Stimulated activated CD4-positive, alpha-beta T cell treated with anti-CD3 and anti-CD28 coated beads, Interleukin-1b, Interleukin-23, amount 100 ng/mL, for 4 hours (primary cell): ENCODE measurements around the gene THSD1.

Source experiments
- DNase-seq, 2 donors: peaks; one replicate each; pipeline ENCODE4 v3.0.0-alpha.2; 2020; ENCODE audit warnings: low read depth in 2 of 2

The THSD1 gene, protein sequence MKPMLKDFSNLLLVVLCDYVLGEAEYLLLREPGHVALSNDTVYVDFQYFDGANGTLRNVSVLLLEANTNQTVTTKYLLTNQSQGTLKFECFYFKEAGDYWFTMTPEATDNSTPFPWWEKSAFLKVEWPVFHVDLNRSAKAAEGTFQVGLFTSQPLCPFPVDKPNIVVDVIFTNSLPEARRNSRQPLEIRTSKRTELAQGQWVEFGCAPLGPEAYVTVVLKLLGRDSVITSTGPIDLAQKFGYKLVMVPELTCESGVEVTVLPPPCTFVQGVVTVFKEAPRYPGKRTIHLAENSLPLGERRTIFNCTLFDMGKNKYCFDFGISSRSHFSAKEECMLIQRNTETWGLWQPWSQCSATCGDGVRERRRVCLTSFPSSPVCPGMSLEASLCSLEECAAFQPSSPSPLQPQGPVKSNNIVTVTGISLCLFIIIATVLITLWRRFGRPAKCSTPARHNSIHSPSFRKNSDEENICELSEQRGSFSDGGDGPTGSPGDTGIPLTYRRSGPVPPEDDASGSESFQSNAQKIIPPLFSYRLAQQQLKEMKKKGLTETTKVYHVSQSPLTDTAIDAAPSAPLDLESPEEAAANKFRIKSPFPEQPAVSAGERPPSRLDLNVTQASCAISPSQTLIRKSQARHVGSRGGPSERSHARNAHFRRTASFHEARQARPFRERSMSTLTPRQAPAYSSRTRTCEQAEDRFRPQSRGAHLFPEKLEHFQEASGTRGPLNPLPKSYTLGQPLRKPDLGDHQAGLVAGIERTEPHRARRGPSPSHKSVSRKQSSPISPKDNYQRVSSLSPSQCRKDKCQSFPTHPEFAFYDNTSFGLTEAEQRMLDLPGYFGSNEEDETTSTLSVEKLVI

DNA sequence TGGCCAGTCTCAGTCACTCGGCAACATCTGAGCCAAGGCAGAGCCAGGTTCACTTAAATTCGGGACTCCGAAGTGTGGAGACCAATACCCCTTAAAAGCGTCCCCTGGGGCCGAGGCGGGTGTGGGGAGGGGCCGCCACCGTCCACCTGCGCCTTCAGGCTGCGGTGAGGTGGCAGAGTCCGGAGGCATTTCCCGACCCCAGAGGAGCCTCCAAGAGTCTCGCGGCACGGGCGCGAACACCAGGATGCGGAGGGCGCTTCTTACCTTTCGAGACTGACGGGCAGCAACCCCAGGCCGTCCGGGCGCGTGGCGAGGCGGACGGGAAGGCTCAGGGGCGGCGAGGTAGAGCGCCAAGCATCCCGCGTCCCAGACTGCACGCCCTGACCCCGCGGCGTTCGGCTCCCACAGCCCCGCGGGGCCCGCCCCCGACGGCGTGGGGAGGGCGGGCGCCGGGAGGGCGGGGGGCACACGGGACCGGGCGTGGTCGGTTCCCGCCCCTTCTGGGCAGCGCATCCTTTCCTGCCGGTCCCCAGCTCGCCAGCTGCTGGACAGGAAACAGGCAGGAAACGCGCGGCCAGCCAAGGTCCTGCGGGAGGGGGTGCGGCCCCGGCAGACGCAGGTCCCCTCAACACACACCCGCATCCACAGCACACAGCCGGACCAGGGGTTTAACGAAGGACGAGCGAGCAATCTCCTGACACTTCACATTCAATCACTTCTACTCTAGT lies at the start of gene THSD1:
THSD1 (minus strand) TSS at position 406 of the 728 bp plus-strand sequence. CDS start 3,572 bp downstream, outside the sequence.
- DNase-seq, result no peak

DNA sequence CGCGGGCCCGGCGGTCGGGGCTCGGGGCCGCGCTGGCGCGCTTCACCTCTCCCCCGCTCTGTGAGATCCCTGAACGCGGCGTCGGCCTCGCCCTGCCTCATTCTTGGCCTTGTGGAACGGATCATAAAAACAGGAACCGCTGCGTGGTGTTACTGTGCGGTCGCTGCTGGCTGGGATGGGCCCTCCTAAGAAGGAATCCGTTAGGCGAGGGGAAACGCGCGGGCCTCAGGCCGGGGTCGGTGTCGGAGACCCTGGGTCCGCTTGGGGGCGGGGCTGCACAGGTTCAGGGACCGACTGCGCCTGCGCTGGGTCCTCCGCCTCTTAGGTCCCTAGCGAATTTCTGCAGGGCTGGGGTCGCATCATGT lies 49.7 kb upstream of the THSD1 start:
- peak; percentile 60 to 82 for DNase-seq

DNA sequence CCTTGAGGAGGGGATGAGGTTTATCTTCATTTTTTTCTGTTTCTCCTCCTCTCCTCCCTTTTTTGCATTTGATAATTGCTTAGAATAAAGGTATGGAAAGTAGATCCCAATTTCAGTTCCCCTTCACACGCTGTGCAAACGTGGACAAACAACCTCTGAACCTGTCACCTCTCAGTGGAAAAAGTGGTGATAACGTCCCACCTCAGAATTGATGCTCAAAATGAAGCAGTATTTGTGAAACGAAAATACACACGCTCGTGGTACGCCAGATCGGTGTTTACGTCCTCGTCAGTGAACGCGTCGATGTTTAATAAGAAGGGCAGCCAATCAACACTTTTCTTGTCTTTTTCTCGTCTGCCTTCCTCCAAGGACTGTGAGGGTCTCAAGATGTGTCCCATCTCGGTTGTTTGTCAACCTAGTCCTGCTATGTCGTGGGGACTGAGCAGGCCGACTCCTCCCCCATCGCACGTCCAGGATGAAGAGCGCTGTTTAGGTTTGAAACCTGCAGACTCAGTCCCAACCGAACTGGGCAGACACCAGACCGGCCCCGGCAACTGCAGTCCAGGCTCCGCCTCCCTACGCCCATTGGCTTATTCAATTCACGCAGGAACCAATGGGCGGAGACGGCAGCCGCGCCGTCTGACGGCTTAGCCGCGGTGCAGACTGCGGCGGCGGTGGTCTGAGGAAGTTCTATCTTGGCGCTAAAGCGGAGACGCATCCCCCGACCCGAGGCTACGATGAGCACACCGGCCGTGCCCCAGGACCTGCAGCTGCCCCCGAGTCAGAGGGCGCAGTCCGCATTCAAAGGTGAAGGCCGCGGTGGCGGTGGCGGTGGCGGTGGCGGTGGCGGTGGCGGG lies 49.1 kb upstream of the THSD1 start, which contains the start of gene CKAP2:
CKAP2 (plus strand) TSS at position 659 of the 857 bp plus-strand sequence; CDS start at position 738, 79 bp downstream.
- DNase-seq, result peak; percentile 84 to 86

DNA sequence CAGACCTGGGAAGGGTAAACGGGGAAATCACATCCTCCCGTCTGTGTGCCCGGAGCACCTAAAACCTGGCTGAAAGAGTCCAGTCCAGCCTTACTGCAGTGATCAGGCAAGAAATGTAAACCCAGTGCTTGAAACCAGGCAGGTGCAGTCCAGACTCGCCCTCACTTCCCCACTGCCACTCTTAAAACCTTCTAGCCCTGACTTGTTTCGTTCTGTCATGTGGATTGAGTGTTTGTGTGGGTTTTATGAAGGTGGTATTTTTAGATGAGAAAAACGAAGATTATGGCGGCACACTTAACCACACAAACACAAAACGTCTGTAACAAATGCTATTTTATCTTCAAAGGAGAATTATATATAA lies 48.5 kb upstream of the THSD1 start:
- no peak for DNase-seq

DNA sequence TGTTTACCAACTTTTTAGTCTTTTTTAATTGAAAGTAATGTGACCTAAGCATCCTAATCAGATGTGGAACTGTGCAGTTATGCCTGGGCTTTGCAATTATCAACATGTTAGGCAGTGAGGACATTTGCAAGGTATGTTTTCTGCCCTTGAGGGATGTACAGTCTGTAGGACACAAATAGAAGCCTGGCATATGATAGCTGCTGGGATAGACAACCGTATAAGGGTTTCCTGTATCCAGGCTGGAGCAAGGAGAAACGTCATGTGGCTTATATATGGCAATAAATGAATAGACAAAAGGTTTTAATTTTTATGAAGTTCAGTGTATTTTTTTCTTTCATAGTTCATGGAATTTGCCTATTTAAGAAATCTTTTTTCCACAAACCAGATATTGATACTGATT lies 46.5 kb upstream of the THSD1 start:
- no peak for DNase-seq

DNA sequence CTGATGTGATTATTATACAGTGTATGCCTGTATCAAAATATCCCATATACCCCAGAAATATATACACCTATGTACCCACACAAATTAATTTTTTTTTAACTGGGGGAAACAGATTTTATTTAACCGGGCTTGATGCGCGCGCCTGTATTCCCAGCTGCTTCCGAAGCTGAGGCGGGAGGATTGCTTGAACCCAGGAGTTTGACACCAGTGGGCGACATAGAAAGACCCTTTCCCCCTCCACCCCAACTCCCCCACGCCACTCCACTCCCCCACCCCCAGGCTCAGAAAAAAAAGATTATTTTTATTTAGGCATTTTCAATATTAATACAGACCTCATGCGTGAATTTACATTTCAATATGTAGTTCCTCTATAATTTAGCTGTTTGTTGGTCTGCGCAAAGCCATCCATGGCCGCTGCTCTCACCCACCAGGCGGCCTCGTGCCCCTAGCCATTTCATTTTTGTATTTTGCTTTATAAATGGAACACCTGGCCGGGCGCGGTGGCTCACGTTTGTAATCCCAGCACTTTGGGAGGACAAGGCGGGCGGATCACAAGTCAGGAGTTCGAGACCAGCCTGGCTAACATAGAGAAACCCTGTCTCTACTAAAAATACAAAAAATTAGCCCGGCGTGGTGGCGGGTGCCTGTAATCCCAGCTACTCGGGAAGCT lies 45.3 kb upstream of the THSD1 start:
- no peak for DNase-seq

DNA sequence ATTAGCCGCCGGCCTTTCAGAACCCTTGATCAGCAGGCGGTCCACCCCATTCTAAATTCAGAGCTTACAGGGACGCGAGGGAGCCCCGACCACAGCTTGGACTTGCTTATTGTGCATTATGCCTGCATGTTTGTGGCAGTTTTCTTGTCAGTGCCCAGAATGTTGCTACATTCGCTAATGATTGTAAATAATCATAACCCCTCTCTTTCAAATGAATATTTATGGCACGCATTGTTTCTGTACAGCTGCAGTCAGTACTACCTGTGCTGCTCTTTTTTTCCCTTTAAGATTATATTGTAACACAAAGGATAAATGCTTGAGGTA lies 44.8 kb upstream of the THSD1 start:
- no peak for DNase-seq

DNA sequence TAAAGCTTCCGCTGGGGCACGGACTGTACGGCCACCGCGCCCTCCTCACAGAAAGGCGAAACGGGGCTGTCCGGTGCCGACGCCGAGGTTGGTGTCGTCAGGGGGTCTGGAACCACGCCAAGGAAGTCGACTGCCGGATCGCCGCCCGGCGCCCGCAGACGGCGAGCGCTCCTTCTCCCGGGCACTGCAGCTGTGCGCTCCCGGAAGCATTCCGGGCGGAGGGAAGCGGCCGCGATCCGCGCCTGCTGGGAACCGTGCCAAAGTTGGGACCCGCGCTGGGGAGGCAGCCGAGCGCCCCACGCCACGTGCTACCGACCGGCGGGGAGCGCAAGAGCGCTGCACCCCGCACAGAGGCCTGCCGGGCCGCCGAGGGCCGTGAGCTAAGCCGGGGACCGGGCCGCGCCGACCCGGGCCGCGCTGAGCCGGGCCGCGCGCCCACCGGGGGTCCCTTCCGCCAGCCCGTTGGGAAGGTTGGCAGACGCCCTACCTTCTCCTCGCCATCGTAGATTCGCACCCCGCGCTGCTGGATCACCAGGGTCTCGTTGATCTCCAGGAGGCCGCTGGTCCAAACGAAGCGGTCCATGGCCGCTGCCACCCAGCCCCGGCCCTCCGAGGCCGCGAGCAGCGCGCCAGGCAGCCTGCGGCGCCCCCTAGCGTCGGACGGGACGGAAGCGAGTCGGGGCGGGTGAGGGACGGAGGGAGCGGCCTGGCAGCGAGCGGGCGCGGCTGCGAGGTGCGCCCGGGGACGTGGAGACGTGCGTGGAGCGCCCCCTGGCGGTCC lies 44.2 kb upstream of the THSD1 start, which contains the start of gene VPS36:
VPS36 (minus strand) TSS at position 623 of the 781 bp plus-strand sequence; CDS start at position 583, 40 bp downstream.
- DNase-seq, result peak; percentile 94 to 95

DNA sequence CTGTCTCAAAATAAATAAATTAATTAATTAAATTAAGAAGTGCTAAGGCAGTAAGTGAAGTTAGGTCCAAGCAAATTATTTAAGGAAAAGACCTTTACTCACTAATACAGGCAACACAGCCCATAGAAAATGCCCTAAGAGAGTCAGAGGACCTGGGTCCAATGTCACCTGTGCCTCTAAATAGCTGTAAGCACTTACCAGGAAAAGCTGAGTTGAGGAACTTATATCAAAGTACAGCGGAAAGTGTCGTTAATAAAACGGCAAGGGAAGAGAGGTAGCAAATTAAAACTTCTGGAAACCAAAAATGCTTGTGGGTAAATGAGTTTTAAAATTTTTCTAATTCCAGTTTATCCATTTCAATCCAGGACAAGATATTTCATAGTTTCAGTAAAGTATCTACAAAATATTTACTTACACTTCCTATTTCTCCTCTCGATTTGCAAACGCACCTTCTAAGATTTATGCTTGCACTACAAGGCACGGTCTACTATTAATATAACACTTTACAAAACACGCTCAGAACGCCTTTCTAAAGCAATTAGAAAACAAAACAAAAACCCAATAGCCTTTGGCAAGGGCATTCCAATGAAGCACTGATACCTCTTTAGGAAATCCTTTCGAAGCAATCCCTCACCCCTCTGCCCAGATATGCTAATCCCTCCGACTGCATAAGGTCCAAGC lies 43.5 kb upstream of the THSD1 start:
- DNase-seq, result no peak

DNA sequence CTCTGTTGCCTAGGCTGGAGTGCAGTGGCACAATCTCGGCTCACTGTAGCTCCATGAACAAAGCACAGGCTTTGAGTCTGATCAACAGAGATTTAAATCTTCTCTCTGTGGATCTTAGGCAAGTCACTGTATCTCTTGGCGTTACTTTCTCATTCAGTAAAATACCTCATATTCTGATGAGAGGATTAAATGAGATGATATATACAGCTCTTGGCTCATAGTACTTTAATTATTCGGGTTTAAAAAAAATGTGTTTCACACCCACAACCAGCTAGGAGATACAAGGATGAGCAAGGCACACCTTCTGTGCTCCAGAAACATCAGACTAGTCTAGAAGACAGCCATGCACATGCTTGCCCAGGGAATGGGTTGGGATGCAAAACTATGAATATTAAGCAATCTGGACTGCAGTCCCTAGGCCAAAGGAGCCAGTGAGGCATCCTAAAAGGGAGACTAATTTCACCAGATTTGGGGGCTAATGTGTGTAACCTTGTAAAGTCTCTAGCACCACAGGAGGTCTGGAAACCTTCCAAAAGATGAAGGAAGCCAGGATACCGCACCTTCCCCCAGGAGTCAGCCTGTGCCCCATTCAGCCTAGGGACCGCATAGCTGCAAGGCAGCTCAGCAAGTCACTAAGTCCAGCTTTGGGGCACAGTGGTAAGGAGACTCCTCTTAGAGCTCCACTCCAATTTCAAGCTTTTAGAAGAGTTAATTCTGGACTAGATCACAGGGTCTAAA lies 42.0 kb upstream of the THSD1 start:
- DNase-seq, result no peak

DNA sequence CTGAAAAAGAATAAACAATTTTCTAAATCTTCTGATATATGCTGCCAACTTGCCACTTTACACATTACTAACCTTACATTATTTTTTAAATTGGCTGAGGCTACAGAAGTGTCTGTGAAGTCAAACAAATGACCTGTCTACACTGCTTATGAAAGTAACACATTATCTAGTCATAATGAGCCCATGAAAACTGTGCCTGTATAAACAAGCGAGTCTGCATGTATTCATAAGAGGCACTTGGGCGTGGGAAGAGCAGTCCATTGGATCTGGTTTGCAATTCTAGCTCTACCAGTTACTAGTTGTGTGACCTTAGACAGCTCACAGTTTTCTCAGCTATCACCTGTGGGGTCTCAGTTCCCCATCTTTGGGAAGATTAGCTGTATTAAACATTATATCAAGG lies 41.4 kb upstream of the THSD1 start:
- DNase-seq, result no peak

DNA sequence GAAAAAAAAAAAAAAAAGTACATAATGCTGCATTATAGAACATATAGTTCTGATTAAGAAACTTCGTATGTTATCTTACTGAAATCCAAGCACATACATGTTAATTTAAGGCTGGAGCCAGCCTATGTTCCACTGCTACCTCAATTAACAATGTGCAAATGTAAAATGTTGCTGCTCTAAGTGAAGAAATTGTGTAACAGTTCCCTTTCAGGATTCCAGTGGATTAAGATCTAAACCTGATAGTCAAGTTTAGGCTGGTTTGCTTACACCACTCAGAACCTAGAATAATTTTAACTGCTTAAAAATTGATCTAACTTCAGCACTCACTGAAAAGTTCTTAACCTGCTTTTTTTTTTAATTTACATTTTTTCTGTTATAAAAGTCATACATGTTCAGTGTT lies 40.3 kb upstream of the THSD1 start:
- DNase-seq, result no peak

DNA sequence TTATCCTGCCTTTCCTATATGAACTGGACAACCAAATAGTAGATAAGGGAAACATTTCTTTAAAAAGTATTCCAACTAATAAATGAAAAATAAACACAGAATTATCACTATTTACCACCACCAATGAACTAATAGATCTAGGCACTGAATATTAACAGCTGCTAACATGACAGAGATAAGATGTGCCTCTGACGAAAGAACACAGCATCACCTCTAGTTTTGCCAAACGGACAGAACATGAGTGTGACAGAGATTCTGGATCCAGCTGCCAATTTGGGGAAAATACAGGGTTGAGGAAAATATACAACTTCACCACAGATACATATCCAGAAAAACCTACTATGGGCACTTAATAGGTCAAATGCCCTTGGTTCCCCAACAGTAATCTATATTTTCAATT lies 26.5 kb upstream of the THSD1 start:
- DNase-seq, result no peak

DNA sequence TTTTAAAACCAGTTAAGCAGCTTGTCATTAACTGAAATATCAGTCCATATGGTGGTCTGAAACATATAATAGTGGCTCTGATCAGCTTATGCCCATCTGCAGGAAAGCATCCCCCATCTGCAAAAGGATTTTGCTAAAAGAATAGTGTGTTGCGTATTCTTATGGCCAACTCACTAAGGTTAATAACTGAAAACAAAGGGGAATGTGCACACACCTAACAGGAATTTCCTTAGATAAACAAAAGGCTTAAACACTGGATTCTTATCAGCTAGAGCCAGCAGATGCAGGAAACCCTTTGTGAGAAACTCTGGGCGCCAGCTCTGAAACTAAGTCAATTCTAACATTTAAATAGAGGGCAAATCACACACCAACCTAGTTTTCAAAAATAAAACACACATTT lies 22.3 kb upstream of the THSD1 start:
- DNase-seq, result no peak

DNA sequence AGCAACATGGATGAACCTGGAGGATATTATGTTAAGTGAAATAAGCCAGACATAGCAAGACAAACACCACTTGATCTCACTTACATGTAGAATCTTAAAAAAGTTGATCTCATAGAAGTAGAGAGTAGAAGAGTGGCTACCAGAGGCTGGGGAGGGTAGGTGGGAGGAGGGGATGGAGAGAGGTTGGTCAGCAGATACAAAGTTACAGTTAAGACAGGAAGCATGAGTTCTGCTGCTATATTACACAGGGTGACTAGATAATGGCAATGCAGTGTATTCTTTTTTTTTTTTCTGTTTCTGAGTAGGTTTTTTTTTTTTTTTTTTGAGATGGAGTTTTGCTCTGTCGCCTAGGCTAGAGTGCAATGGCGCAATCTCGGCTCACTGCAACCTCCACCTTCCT lies 15.2 kb upstream of the THSD1 start:
- DNase-seq, result no peak

DNA sequence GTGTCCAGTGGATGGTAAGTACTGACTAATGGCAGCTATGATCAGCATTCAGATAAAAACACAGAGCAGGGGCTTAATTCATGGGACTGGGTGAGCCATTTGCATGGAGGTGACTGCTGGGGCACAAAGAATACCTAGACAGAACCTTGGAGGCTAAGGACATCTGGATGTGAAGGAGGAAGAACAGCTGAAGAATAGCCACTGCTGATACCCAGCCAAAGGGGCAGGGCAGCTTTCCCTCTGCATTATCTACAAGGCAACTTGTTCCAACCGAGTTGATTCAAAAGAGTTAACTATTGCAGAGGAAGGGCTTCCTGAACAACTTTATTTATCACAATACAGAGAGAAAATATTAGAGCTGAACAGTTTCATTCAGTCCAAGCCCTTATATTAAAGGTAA lies 13.1 kb upstream of the THSD1 start:
- no peak for DNase-seq

DNA sequence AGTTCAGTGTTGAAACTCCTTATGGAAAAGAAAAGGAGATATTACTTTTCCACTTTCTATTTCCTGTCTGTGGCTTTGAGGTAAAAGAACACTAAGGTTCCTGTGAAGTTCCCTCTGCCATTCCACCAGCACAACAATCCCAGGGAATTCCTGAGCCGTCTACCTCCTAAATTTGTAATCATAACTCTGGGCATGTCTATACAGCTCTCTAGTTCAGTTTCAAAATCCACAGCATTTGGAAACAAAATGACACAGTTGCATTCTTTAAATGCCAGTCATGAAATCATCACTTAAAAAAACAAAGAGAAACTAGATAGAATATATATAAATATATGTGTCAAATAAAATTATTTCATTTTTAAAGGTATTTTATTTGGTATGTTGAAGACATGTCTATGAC lies 9.0 kb upstream of the THSD1 start:
- DNase-seq, result no peak

DNA sequence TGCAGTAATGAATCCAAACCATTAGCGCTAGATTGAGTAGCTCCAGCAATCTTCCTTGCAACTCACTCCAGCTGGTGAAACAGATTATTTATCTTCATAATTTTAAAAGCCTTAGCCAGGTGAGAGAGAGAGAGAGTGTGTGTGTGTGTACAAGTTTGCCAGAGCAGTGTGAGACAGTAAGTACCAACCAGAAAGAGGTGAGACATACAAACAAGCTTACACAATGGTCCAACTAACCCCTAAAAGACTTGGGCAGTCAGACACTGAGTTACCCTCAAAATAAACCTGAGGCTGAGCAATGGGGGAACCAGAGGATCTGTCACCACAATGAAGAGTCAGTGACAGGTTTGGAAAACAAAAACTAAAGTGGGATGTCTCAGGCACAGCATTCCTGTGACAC lies 8.1 kb upstream of the THSD1 start:
- no peak for DNase-seq

DNA sequence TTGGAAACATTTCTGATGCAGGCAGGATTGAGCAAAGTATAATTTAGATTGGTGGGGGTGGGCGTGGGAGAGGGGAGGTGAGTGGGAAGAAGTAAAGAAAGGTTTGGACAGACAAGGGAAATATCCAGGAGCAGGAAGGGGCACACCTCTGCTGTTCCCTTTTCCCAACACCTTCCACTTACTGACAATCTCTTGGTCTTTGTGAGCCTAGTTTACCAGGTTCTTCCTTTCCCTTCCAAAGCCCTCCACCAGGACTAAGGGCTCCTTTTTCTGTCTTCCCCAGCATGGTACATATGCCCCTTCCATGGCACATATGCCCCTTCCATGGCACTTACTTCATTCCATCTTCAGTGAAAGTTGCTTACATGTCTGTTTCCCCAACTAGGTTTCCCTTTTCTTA lies 6.2 kb upstream of the THSD1 start:
- DNase-seq, result no peak
